Transverse colon (tissue), 4 donors: ENCODE data around the gene SUN1.

Experiments
- CTCF ChIP-seq, 5 experiments: fragments of 200-600 bp in 3 of 5; fragments of 450-650 bp in 2 of 5; sonication (generic) in 3 of 5; IDR thresholded peaks; 1 replicate in 2 of 5; 2 replicates in 3 of 5; pipeline ENCODE4 v1.5.1; 2016 to 2017; ENCODE audit warnings: antibody characterized with exemption in 5 of 5, inconsistent platforms in 3 of 5, mild to moderate bottlenecking in 2 of 5, moderate library complexity in 1 of 5
- EP300 ChIP-seq: sonication (generic); formaldehyde crosslinking; IDR thresholded peaks from one replicate; pipeline ENCODE4 v1.6.1; 2017; ENCODE audit warnings: antibody characterized with exemption, low read depth
- POLR2A ChIP-seq: fragments of 450-650 bp; IDR thresholded peaks from one replicate; pipeline ENCODE4 v1.6.1; 2016; ENCODE audit warnings: antibody characterized with exemption, mild to moderate bottlenecking, moderate library complexity
- POLR2AphosphoS5 ChIP-seq, 3 donors: sonication (generic); formaldehyde crosslinking; IDR thresholded peaks; one replicate each; pipeline ENCODE4 v1.6.1; 2016; ENCODE audit warnings: antibody characterized with exemption in 3 of 3

GRCh38 chr7:857661-858060 is 25.4 kb downstream of the SUN1 start:
- no peak for TF ChIP-seq POLR2AphosphoS5 (IDR thresholded peaks at IDR 0.05)
- TF ChIP-seq CTCF (IDR thresholded peaks at IDR 0.05): no peak
- TF ChIP-seq POLR2A: no peak
- no peak for TF ChIP-seq EP300
